ENCODE measurements around the gene KIF5C.

Gene KIF5C

DNA sequence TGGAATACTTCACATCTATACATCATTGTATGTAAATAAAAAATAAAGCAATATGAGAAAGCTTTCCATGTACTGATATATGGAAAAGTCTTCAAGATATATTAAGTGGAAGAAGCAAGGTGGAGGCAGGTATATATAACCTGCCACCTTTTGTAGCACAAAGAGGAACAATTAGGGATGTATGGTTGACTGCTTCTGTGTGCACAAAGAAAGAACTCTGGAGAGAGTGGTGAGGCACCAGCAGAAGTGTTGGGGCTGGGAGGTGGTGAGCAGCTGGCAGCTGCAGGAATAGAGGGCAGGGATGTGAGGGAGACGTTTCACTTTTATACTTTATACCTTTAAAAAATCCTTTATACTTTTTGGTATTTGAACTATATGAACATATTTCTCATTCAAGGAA is 26.1 kb downstream of the KIF5C start:
- TF ChIP-seq, protein P1, sequence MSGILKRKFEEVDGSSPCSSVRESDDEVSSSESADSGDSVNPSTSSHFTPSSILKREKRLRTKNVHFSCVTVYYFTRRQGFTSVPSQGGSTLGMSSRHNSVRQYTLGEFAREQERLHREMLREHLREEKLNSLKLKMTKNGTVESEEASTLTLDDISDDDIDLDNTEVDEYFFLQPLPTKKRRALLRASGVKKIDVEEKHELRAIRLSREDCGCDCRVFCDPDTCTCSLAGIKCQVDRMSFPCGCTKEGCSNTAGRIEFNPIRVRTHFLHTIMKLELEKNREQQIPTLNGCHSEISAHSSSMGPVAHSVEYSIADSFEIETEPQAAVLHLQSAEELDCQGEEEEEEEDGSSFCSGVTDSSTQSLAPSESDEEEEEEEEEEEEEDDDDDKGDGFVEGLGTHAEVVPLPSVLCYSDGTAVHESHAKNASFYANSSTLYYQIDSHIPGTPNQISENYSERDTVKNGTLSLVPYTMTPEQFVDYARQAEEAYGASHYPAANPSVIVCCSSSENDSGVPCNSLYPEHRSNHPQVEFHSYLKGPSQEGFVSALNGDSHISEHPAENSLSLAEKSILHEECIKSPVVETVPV (CRISPR knock-in tag; IDR thresholded peaks at IDR 0.05), result no peak
- TF ChIP-seq ISL1 (CRISPR knock-in tag; IDR thresholded peaks at IDR 0.05) (no peak), TCF4 (CRISPR knock-in tag; IDR thresholded peaks at IDR 0.05; ENCODE audit: borderline replicate concordance) (no peak), ZFP3 (CRISPR knock-in tag; IDR thresholded peaks at IDR 0.05) (no peak), OSR1 (CRISPR knock-in tag; IDR thresholded peaks at IDR 0.05) (no peak), ZNF70 (CRISPR knock-in tag; IDR thresholded peaks at IDR 0.05) (no peak), TOX (CRISPR knock-in tag; IDR thresholded peaks at IDR 0.05; ENCODE audit: borderline replicate concordance) (no peak), ARNTL (CRISPR knock-in tag; IDR thresholded peaks at IDR 0.05; ENCODE audit: borderline replicate concordance, low read depth) (no peak), ZC3H10 (CRISPR knock-in tag; IDR thresholded peaks at IDR 0.05) (no peak), RARB (CRISPR knock-in tag; IDR thresholded peaks at IDR 0.05) (no peak), ZNF565 (CRISPR knock-in tag; conservative IDR thresholded peaks at IDR 0.05; ENCODE audit: low read depth) (no peak), CSDC2 (CRISPR knock-in tag; IDR thresholded peaks at IDR 0.05) (no peak)
- TF ChIP-seq, protein P2, sequence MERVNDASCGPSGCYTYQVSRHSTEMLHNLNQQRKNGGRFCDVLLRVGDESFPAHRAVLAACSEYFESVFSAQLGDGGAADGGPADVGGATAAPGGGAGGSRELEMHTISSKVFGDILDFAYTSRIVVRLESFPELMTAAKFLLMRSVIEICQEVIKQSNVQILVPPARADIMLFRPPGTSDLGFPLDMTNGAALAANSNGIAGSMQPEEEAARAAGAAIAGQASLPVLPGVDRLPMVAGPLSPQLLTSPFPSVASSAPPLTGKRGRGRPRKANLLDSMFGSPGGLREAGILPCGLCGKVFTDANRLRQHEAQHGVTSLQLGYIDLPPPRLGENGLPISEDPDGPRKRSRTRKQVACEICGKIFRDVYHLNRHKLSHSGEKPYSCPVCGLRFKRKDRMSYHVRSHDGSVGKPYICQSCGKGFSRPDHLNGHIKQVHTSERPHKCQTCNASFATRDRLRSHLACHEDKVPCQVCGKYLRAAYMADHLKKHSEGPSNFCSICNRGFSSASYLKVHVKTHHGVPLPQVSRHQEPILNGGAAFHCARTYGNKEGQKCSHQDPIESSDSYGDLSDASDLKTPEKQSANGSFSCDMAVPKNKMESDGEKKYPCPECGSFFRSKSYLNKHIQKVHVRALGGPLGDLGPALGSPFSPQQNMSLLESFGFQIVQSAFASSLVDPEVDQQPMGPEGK (CRISPR knock-in tag; IDR thresholded peaks at IDR 0.05; ENCODE audit: borderline replicate concordance), result no peak
- TF ChIP-seq, protein P3, sequence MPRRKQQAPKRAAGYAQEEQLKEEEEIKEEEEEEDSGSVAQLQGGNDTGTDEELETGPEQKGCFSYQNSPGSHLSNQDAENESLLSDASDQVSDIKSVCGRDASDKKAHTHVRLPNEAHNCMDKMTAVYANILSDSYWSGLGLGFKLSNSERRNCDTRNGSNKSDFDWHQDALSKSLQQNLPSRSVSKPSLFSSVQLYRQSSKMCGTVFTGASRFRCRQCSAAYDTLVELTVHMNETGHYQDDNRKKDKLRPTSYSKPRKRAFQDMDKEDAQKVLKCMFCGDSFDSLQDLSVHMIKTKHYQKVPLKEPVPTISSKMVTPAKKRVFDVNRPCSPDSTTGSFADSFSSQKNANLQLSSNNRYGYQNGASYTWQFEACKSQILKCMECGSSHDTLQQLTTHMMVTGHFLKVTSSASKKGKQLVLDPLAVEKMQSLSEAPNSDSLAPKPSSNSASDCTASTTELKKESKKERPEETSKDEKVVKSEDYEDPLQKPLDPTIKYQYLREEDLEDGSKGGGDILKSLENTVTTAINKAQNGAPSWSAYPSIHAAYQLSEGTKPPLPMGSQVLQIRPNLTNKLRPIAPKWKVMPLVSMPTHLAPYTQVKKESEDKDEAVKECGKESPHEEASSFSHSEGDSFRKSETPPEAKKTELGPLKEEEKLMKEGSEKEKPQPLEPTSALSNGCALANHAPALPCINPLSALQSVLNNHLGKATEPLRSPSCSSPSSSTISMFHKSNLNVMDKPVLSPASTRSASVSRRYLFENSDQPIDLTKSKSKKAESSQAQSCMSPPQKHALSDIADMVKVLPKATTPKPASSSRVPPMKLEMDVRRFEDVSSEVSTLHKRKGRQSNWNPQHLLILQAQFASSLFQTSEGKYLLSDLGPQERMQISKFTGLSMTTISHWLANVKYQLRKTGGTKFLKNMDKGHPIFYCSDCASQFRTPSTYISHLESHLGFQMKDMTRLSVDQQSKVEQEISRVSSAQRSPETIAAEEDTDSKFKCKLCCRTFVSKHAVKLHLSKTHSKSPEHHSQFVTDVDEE (CRISPR knock-in tag; IDR thresholded peaks at IDR 0.05), result no peak
- no peak for ATAC-seq

DNA sequence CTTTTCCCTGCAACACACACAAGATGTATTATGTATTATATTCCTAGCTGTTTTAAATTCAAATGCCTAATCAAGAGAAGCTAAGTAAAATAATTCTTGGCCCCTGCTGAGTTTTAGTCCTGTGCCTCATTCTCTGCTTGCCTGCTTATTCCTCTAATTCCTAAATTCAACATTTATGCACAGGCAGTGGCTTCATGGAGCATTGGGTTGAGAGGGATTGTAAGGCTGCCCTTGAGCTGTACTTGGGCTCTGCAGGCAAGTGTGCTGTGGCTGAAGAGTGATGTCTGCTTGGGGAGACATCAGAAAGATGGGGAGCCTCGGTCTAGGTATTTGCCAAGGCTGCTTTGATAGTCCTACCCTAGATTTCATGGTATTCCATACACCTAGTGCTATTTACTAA is 27.8 kb downstream of the KIF5C start:
- ATAC-seq, result no peak
- TF ChIP-seq ZC3H10 (CRISPR knock-in tag; IDR thresholded peaks at IDR 0.05) (no peak), ZFP3 (CRISPR knock-in tag; IDR thresholded peaks at IDR 0.05) (no peak), ARNTL (CRISPR knock-in tag; IDR thresholded peaks at IDR 0.05; ENCODE audit: borderline replicate concordance, low read depth) (no peak), TCF4 (CRISPR knock-in tag; IDR thresholded peaks at IDR 0.05; ENCODE audit: borderline replicate concordance) (no peak), BACH2 (CRISPR knock-in tag; IDR thresholded peaks at IDR 0.05; ENCODE audit: borderline replicate concordance) (no peak), RARB (CRISPR knock-in tag; IDR thresholded peaks at IDR 0.05) (no peak), ISL1 (CRISPR knock-in tag; IDR thresholded peaks at IDR 0.05) (no peak), PPARA (CRISPR knock-in tag; IDR thresholded peaks at IDR 0.05; ENCODE audit: borderline replicate concordance) (no peak), ZNF565 (CRISPR knock-in tag; conservative IDR thresholded peaks at IDR 0.05; ENCODE audit: low read depth) (no peak), ESRRG (CRISPR knock-in tag; IDR thresholded peaks at IDR 0.05) (no peak), CSDC2 (CRISPR knock-in tag; IDR thresholded peaks at IDR 0.05) (no peak), ZNF70 (CRISPR knock-in tag; IDR thresholded peaks at IDR 0.05) (no peak)
- TF ChIP-seq, protein P4, sequence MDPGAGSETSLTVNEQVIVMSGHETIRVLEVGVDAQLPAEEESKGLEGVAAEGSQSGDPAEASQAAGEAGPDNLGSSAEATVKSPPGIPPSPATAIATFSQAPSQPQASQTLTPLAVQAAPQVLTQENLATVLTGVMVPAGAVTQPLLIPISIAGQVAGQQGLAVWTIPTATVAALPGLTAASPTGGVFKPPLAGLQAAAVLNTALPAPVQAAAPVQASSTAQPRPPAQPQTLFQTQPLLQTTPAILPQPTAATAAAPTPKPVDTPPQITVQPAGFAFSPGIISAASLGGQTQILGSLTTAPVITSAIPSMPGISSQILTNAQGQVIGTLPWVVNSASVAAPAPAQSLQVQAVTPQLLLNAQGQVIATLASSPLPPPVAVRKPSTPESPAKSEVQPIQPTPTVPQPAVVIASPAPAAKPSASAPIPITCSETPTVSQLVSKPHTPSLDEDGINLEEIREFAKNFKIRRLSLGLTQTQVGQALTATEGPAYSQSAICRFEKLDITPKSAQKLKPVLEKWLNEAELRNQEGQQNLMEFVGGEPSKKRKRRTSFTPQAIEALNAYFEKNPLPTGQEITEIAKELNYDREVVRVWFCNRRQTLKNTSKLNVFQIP (CRISPR knock-in tag; IDR thresholded peaks at IDR 0.05; ENCODE audit: borderline replicate concordance, low read depth), result no peak
- TF ChIP-seq, protein P3 (CRISPR knock-in tag; IDR thresholded peaks at IDR 0.05), result no peak
- TF ChIP-seq, protein P2 (CRISPR knock-in tag; IDR thresholded peaks at IDR 0.05; ENCODE audit: borderline replicate concordance), result no peak

All from SK-N-SH treated with all-trans-retinoic acid at 6 μM for 48 hours (cell line).